PC-9 (cell line): Measurements from ENCODE around the gene HHAT. TPM values are rescaled to one million over a fixed set of nuclear protein-coding genes. Genes with fewer than 3 reads are reported as not detected.

Experiments
- BruUV-seq: library from RNA; stranded (reverse); fragments of 400-500 nt; replicated peaks from 2 replicates; lab custom pipeline; 2021; lab: Mats Ljungman, UMichigan
- CTCF ChIA-PET: fragments of 300-600 bp; sonication (Branson Sonifier 250); formaldehyde crosslinking; loops from one replicate; lab custom pipeline; 2022; ENCODE audit warnings: antibody characterized with exemption; lab: Charles Lee
- POLR2A ChIA-PET: fragments of 300-600 bp; sonication (Branson Sonifier 250); formaldehyde crosslinking; loops from one replicate; lab custom pipeline; 2022; ENCODE audit warnings: antibody characterized with exemption; ENCODE audit not compliant: unreplicated experiment; lab: Charles Lee
- DNase-seq, 2 experiments: peaks; one replicate each; pipeline versions ENCODE4 v3.0.0 to v3.0.0-alpha.2; 2015 to 2022; ENCODE audit warnings: mixed read lengths in 1 of 2
- H2AFZ ChIP-seq: fragments of 200-600 bp; sonication (generic); 2 replicates; pipeline ENCODE4 v1.8.1; 2017; ENCODE audit warnings: antibody characterized with exemption
- H3F3A ChIP-seq: fragments of 200-600 bp; sonication (generic); 2 replicates; pipeline ENCODE4 v1.8.1; 2017; ENCODE audit warnings: antibody characterized with exemption, mild to moderate bottlenecking, low read depth; ENCODE audit not compliant: insufficient read depth
- H3K27ac ChIP-seq: fragments of 200-600 bp; sonication (generic); 2 replicates; pipeline ENCODE4 v1.6.1; 2016; ENCODE audit warnings: mixed run types
- H3K27me3 ChIP-seq: fragments of 200-600 bp; sonication (generic); 2 replicates; pipeline ENCODE4 v1.6.1; 2016; ENCODE audit warnings: low read depth, mixed run types; ENCODE audit not compliant: insufficient read depth
- H3K36me3 ChIP-seq: fragments of 200-600 bp; sonication (generic); 2 replicates; pipeline ENCODE4 v1.6.1; 2016; ENCODE audit warnings: low read depth, mixed run types
- H3K4me1 ChIP-seq: fragments of 200-600 bp; sonication (generic); replicated peaks from 2 replicates; pipeline ENCODE4 v1.6.1; 2016; ENCODE audit warnings: mixed run types; ENCODE audit not compliant: insufficient read depth
- H3K4me2 ChIP-seq: fragments of 200-600 bp; sonication (generic); 2 replicates; pipeline ENCODE4 v1.6.1; 2017; ENCODE audit warnings: mixed run types
- H3K4me3 ChIP-seq: fragments of 200-600 bp; sonication (generic); 2 replicates; pipeline ENCODE4 v1.6.1; 2016; ENCODE audit warnings: mixed run types
- H3K79me2 ChIP-seq: fragments of 200-600 bp; sonication (generic); 2 replicates; pipeline ENCODE4 v1.6.1; 2017; ENCODE audit warnings: low read depth, mixed run types
- H3K9me2 ChIP-seq: fragments of 200-600 bp; sonication (generic); 2 replicates; pipeline ENCODE4 v1.8.1; 2017; ENCODE audit warnings: mild to moderate bottlenecking; ENCODE audit not compliant: insufficient read depth
- H3K9me3 ChIP-seq: fragments of 200-600 bp; sonication (generic); 2 replicates; pipeline ENCODE4 v1.8.1; 2016; ENCODE audit warnings: low read depth; ENCODE audit not compliant: insufficient read depth
- H4K20me1 ChIP-seq: fragments of 200-600 bp; sonication (generic); 2 replicates; pipeline ENCODE4 v1.8.1; 2017; ENCODE audit not compliant: insufficient read depth
- CTCF ChIP-seq: fragments of 200-600 bp; sonication (generic); conservative IDR thresholded peaks from 2 replicates; pipeline ENCODE4 v1.6.1; 2017; ENCODE audit warnings: mixed run types, antibody characterized with exemption, mild to moderate bottlenecking, moderate library complexity
- EZH2 ChIP-seq: fragments of 200-600 bp; sonication (generic); IDR thresholded peaks from 2 replicates; pipeline ENCODE4 v1.8.0; 2017; ENCODE audit warnings: antibody characterized with exemption, low read depth
- intact Hi-C: fragments of 100-400 bp; cut with micrococcal nuclease; formaldehyde crosslinking; loops from one replicate; pipeline ENCODE4 v1.10.0; 2022; ENCODE audit not compliant: unreplicated experiment
- total RNA-seq: library from RNA; stranded (reverse); gene quantifications from 2 replicates; pipeline ENCODE4 v1.2.3, GENCODE V29; 2021

The HHAT gene
- total RNA-seq, 1 experiment from 2014 or later: 5.3 TPM

GRCh38 chr1:210315529-210315928 is 13.2 kb upstream of the HHAT start:
- no peaks in the 10 kb centered on the region for H3K36me3 ChIP-seq
- no peaks in the 10 kb centered on the region for H3K9me3 ChIP-seq
- H3F3A ChIP-seq: no peaks in the 10 kb centered on the region
- no peaks in the 10 kb centered on the region for H3K79me2 ChIP-seq
- no peaks in the 10 kb centered on the region for H4K20me1 ChIP-seq
- H3K9me2 ChIP-seq: no peaks in the 10 kb centered on the region
- H3K27me3 ChIP-seq: no peaks in the 10 kb centered on the region
- H2AFZ ChIP-seq: no peak overlapping the region
- H3K4me1 ChIP-seq: 0 out of 2 replicates have a peak, but pooled peaks cover 8% of the 10 kb centered on the region
- ChIA-PET CTCF (no interaction called here), POLR2A (no interaction called here)
- no peak overlapping the region for H3K4me2 ChIP-seq
- H3K27ac ChIP-seq: no peak overlapping the region
- BruUV-seq: no TSS peak
- intact Hi-C loops: loop anchor here (10.0 kb wide), 1 partner anchor 291 kb away; no protein-coding TSS in a partner anchor
- no peak overlapping the region for H3K4me3 ChIP-seq
- no peak for DNase-seq
- TF ChIP-seq EZH2 (no peak), CTCF (no peak)

- no peaks in the 10 kb centered on the region for H3F3A ChIP-seq
- intact Hi-C loops: no loop called here
- H3K9me2 ChIP-seq: no peaks in the 10 kb centered on the region
- no peak overlapping the region for H3K27ac ChIP-seq
- no TSS peak for BruUV-seq
- no peaks in the 10 kb centered on the region for H3K9me3 ChIP-seq
- no peak overlapping the region for H3K4me2 ChIP-seq
- no peak overlapping the region for H2AFZ ChIP-seq
- H3K4me3 ChIP-seq: no peak overlapping the region
- no peaks in the 10 kb centered on the region for H3K27me3 ChIP-seq
- POLR2A ChIA-PET: no interaction called here
- CTCF ChIA-PET: no interaction called here
- H3K79me2 ChIP-seq: no peaks in the 10 kb centered on the region
- TF ChIP-seq EZH2: no peak
- TF ChIP-seq CTCF: no peak
- H3K4me1 ChIP-seq: no peaks in the 10 kb centered on the region
- no peaks in the 10 kb centered on the region for H4K20me1 ChIP-seq
- no peaks in the 10 kb centered on the region for H3K36me3 ChIP-seq
- no peak for DNase-seq
Measured at GRCh38 chr1:210321131-210321530, 7.6 kb upstream of the HHAT start.

- no peak overlapping the region for H3K27ac ChIP-seq
- no TSS peak for BruUV-seq
- no peaks in the 10 kb centered on the region for H3K4me1 ChIP-seq
- H2AFZ ChIP-seq: no peak overlapping the region
- H3K4me3 ChIP-seq: no peak overlapping the region
- CTCF ChIA-PET: no interaction called here
- no peak overlapping the region for H3K4me2 ChIP-seq
- no peaks in the 10 kb centered on the region for H3K79me2 ChIP-seq
- DNase-seq: no peak
- no peaks in the 10 kb centered on the region for H3F3A ChIP-seq
- POLR2A ChIA-PET: no interaction called here
- no peaks in the 10 kb centered on the region for H3K9me3 ChIP-seq
- no peaks in the 10 kb centered on the region for H3K9me2 ChIP-seq
- intact Hi-C loops: no loop called here
- no peak for TF ChIP-seq CTCF
- TF ChIP-seq EZH2: no peak
- H3K36me3 ChIP-seq: no peaks in the 10 kb centered on the region
- H4K20me1 ChIP-seq: no peaks in the 10 kb centered on the region
- H3K27me3 ChIP-seq: no peaks in the 10 kb centered on the region
Measured at GRCh38 chr1:210321552-210321951, 7.2 kb upstream of the HHAT start.
